HepG2 (cell line): ENCODE results near the gene CACNA2D3. TPM values are rescaled to one million over a fixed set of nuclear protein-coding genes. Genes with fewer than 3 reads are reported as not detected.

Source experiments
- ATAC-seq: fragments of 200-7000 bp; cut with Tn5 transposase; 3 replicates; pipeline ENCODE4 v1.9.1; 2020; ENCODE audit warnings: mild to moderate bottlenecking, moderate library complexity
- BruUV-seq: library from RNA; stranded (reverse); fragments of 400-500 nt; replicated peaks from 2 replicates; lab custom pipeline; 2021; lab: Mats Ljungman, UMichigan
- CTCF ChIA-PET: fragments of 300-600 bp; formaldehyde crosslinking; extraction: SDS; loops from one replicate; lab custom pipeline; 2021; ENCODE audit warnings: low total read pairs, inconsistent platforms, low intra/inter-chr PET ratio; lab: Yijun Ruan, JAX
- POLR2A ChIA-PET: fragments of 350-600 bp; sonication (Branson Sonifier 250); formaldehyde crosslinking; loops from one replicate; lab custom pipeline; 2020; ENCODE audit warnings: antibody characterized with exemption, inconsistent platforms; lab: Yijun Ruan, JAX
- DNase-seq: peaks from one replicate; pipeline ENCODE4 v3.0.0-alpha.2; 2015; ENCODE audit warnings: low spot score
- FAIRE-seq: peaks from 3 replicates; lab custom pipeline; 2011; peaks lifted over from hg19 to GRCh38; lab: Jason Lieb, UNC
- H2AFZ ChIP-seq: one replicate; pipeline ENCODE4 v1.6.1; 2011; ENCODE audit warnings: low read length, inconsistent platforms
- H3K27ac ChIP-seq: fragments of 300-600 bp; 3 replicates; pipeline ENCODE4 v1.8.0; 2011; ENCODE audit warnings: mixed run types, mild to moderate bottlenecking, mixed read lengths, low read length, inconsistent platforms; ENCODE audit not compliant: insufficient read depth; ENCODE audit errors: extremely low read length
- H3K27me3 ChIP-seq, 2 experiments: fragments of 200-600 bp in 1 of 2; 2 replicates in 1 of 2; 3 replicates in 1 of 2; pipeline versions ENCODE4 v1.6.0 to v1.8.0; 2011; ENCODE audit warnings: low read length in 2 of 2, mild to moderate bottlenecking in 2 of 2, moderate library complexity in 2 of 2, inconsistent platforms in 1 of 2; ENCODE audit not compliant: insufficient read depth in 2 of 2, control insufficient read depth in 1 of 2
- H3K36me3 ChIP-seq, 2 experiments: fragments of 200-600 bp in 1 of 2; replicated peaks in 1 of 2; 2 replicates in 1 of 2; 3 replicates in 1 of 2; pipeline versions ENCODE4 v1.5.1 to v1.8.0; 2011; ENCODE audit warnings: low read length in 2 of 2, inconsistent platforms in 1 of 2; ENCODE audit not compliant: insufficient read depth in 2 of 2, control insufficient read depth in 1 of 2
- H3K4me1 ChIP-seq: 2 replicates; pipeline ENCODE4 v1.5.1; 2012; ENCODE audit warnings: low read length, inconsistent platforms; ENCODE audit not compliant: insufficient read depth
- H3K4me2 ChIP-seq: 2 replicates; pipeline ENCODE4 v1.6.0; 2011; ENCODE audit warnings: low read depth, low read length, inconsistent platforms
- H3K4me3 ChIP-seq, 3 experiments: fragments of 200-600 bp in 1 of 3; sonication (generic), shearing (Covaris generic) in 1 of 3; replicated peaks in 1 of 3; 2 replicates each; pipeline ENCODE4 v1.5.1; 2011 to 2016; ENCODE audit warnings: low read length in 3 of 3, inconsistent platforms in 2 of 3, low read depth in 2 of 3, mild to moderate bottlenecking in 2 of 3, control low read depth in 1 of 3, mixed read lengths in 1 of 3; ENCODE audit not compliant: insufficient read depth in 1 of 3
- H3K79me2 ChIP-seq: one replicate; pipeline ENCODE4 v1.6.1; 2011; ENCODE audit warnings: low read length, inconsistent platforms; ENCODE audit not compliant: insufficient read depth
- H3K9ac ChIP-seq: 2 replicates; pipeline ENCODE4 v1.6.0; 2011; ENCODE audit warnings: mild to moderate bottlenecking, low read depth, low read length, inconsistent platforms; ENCODE audit not compliant: insufficient read depth
- H3K9me3 ChIP-seq: 2 replicates; pipeline ENCODE4 v1.5.1; 2012; ENCODE audit warnings: mild to moderate bottlenecking, low read length
- H4K20me1 ChIP-seq: 2 replicates; pipeline ENCODE4 v1.6.0; 2011; ENCODE audit warnings: inconsistent platforms, mild to moderate bottlenecking, low read length, moderate library complexity; ENCODE audit not compliant: insufficient read depth
- ATRX ChIP-seq: sonication (generic); formaldehyde crosslinking; IDR thresholded peaks from 2 replicates; pipeline ENCODE4 v1.4.0; 2020; ENCODE audit warnings: missing genetic modification reagents, borderline replicate concordance
- ETV5 ChIP-seq: IDR thresholded peaks from 2 replicates; pipeline ENCODE4 v1.6.1; 2018; ENCODE audit warnings: missing biosample characterization, missing genetic modification reagents, inconsistent platforms, borderline replicate concordance
- FOXJ3 ChIP-seq: sonication (generic); formaldehyde crosslinking; IDR thresholded peaks from 2 replicates; pipeline ENCODE4 v1.4.0; 2020; ENCODE audit warnings: missing genetic modification reagents, mild to moderate bottlenecking, borderline replicate concordance
- FOXO1 ChIP-seq: sonication (generic); formaldehyde crosslinking; IDR thresholded peaks from 2 replicates; pipeline ENCODE4 v1.4.0; 2020; ENCODE audit warnings: missing genetic modification reagents
- LCORL ChIP-seq, 2 experiments: fragments of 450-650 bp in 1 of 2; sonication (generic) in 1 of 2; formaldehyde crosslinking in 1 of 2; IDR thresholded peaks; 2 replicates each; pipeline versions ENCODE4 v1.5.0 to v1.6.1; 2017 to 2020; ENCODE audit warnings: antibody characterized with exemption in 1 of 2, missing genetic modification reagents in 1 of 2
- PCBP2 ChIP-seq: fragments of 200-400 bp; formaldehyde crosslinking; optimal IDR thresholded peaks from 2 replicates; pipeline ENCODE3; 2018; ENCODE audit warnings: low read length, low read depth; ENCODE audit not compliant: poor library complexity, severe bottlenecking
- SALL1 ChIP-seq: sonication (generic); formaldehyde crosslinking; IDR thresholded peaks from 2 replicates; pipeline ENCODE4 v1.8.0; 2022; ENCODE audit warnings: mild to moderate bottlenecking, missing genetic modification reagents
- SATB2 ChIP-seq: sonication (generic); formaldehyde crosslinking; IDR thresholded peaks from 2 replicates; pipeline ENCODE4 v1.5.0; 2020; ENCODE audit warnings: missing genetic modification reagents
- SMAD9 ChIP-seq: sonication (generic); formaldehyde crosslinking; IDR thresholded peaks from 2 replicates; pipeline ENCODE4 v1.5.1; 2020; ENCODE audit warnings: mild to moderate bottlenecking, missing genetic modification reagents
- SUZ12 ChIP-seq: fragments of 150-350 bp; IDR thresholded peaks from 2 replicates; pipeline ENCODE4 v1.6.1; 2014; ENCODE audit warnings: low read depth, low read length
- U2AF2 ChIP-seq: fragments of 200-400 bp; formaldehyde crosslinking; IDR thresholded peaks from 2 replicates; pipeline ENCODE4 v1.6.1; 2017; ENCODE audit warnings: low read depth, mild to moderate bottlenecking, low read length
- ZBTB3 ChIP-seq: sonication (generic); formaldehyde crosslinking; IDR thresholded peaks from 2 replicates; pipeline ENCODE4 v1.4.0; 2020; ENCODE audit warnings: low read depth, mild to moderate bottlenecking, moderate library complexity, missing genetic modification reagents, borderline replicate concordance
- ZNF143 ChIP-seq: sonication (generic); formaldehyde crosslinking; IDR thresholded peaks from 2 replicates; pipeline ENCODE4 v1.4.0; 2020; ENCODE audit warnings: missing genetic modification reagents
- ZNF234 ChIP-seq: sonication (generic); formaldehyde crosslinking; conservative IDR thresholded peaks from 2 replicates; pipeline ENCODE4 v1.5.1; 2020; ENCODE audit warnings: mild to moderate bottlenecking, missing genetic modification reagents
- ZNF350 ChIP-seq: sonication (generic); formaldehyde crosslinking; IDR thresholded peaks from 2 replicates; pipeline ENCODE4 v1.4.0; 2020; ENCODE audit warnings: mild to moderate bottlenecking, low read depth, missing genetic modification reagents, borderline replicate concordance
- ZNF558 ChIP-seq: sonication (generic); formaldehyde crosslinking; IDR thresholded peaks from 2 replicates; pipeline ENCODE4 v1.9.0; 2022; ENCODE audit warnings: mild to moderate bottlenecking, missing genetic modification reagents, borderline replicate concordance
- ZNF564 ChIP-seq: sonication (generic); formaldehyde crosslinking; IDR thresholded peaks from 2 replicates; pipeline ENCODE4 v1.8.1; 2023; ENCODE audit warnings: mild to moderate bottlenecking, missing genetic modification reagents
- ZNF569 ChIP-seq: sonication (generic); formaldehyde crosslinking; IDR thresholded peaks from 2 replicates; pipeline ENCODE4 v1.5.0; 2020; ENCODE audit warnings: mild to moderate bottlenecking, missing genetic modification reagents, moderate library complexity, borderline replicate concordance
- WGBS: methylation state at CpG from one replicate; pipeline ENCODE4 v1.1.6; 2017; ENCODE audit warnings: low lambda C conversion rate; 5-methylcytosine and 5-hydroxymethylcytosine counted together
- in situ Hi-C: cut with HindIII; loops from 2 replicates; pipeline ENCODE4 v1.10.0; 2017; ENCODE audit warnings: low pct_unique_long_range_greater_than_20kb; ENCODE audit not compliant: extremely low pct_ligation_motif_present
- intact Hi-C: fragments of 100-400 bp; cut with micrococcal nuclease; formaldehyde crosslinking; loops from one replicate; pipeline ENCODE4 v1.10.0; 2022; ENCODE audit not compliant: unreplicated experiment
- polyA plus RNA-seq, 8 experiments: library from polyadenylated mRNA; depleted of rRNA in 3 of 8; stranded (reverse) in 7 of 8; unstranded in 1 of 8; fragments of >200 nt; fragmentation: Illumina TruSeq in 4 of 8; extraction: Trizol in 4 of 8; gene quantifications; 2 replicates each; pipeline versions ENCODE4 v1.2.1 to v1.2.3, GENCODE V29; 2011 to 2016; ENCODE audit warnings: low read depth in 4 of 8, missing spikeins in 1 of 8, mixed read lengths in 1 of 8; ENCODE audit not compliant: insufficient read depth in 1 of 8
- total RNA-seq, 5 experiments: library from RNA; depleted of rRNA; stranded (reverse); fragments of >200 nt; fragmentation: Illumina TruSeq; extraction: Trizol; gene quantifications; 2 replicates each; pipeline ENCODE4 v1.2.3, GENCODE V29; 2016; ENCODE audit warnings: low read depth in 1 of 5

Gene CACNA2D3
- total and polyA plus RNA-seq, 2 of the 13 experiments (the other 11 are each of a cell fraction or from before 2014, with no cell fraction given) = not detected

DNA sequence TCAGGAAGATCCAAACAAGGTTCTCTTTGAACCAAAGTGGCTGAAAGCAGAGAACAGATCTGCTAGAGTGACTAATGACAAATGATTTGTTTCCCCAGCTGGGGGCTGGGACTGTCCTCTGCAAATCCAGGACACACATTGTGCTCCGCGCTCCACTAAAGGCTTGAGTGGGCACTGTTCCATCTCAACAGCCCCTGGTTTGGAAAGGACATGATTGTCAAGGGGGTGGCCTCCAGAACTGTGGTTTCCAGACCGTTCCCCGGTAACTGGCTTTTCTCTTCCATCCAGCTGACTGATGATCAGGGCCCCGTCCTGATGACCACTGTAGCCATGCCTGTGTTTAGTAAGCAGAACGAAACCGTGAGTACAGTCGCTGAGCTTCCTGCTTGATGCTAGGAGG is 714.5 kb downstream of the CACNA2D3 start:
- no peaks in the 10 kb centered on the region for H3K36me3 ChIP-seq
- no peaks in the 10 kb centered on the region for H3K27me3 ChIP-seq
- H3K79me2 ChIP-seq = no peaks in the 10 kb centered on the region
- intact Hi-C loops = no loop called here
- CTCF ChIA-PET = no interaction called here
- no peak overlapping the region for H3K4me3 ChIP-seq
- POLR2A ChIA-PET = no interaction called here
- peaks cover 1% of the 10 kb centered on the region; the same call in 1 of the 2 replicates for H3K4me1 ChIP-seq
- WGBS = 25% methylated on average over 5 of the region's 8 CpGs
- H3K9ac ChIP-seq = no peak overlapping the region
- no peak overlapping the region for H3K27ac ChIP-seq
- no peak for TF ChIP-seq SUZ12
- TF ChIP-seq ZNF558 (CRISPR knock-in tag) = no peak
- no peak for TF ChIP-seq PCBP2
- no peak for TF ChIP-seq ZNF564 (CRISPR knock-in tag)
- no peak for TF ChIP-seq SMAD9 (CRISPR knock-in tag)
- TF ChIP-seq SATB2 = no peak
- no peak for TF ChIP-seq ZNF569 (CRISPR knock-in tag)
- no peak for TF ChIP-seq ZNF350
- no peak for TF ChIP-seq FOXO1 (CRISPR knock-in tag)
- TF ChIP-seq ZBTB3 (CRISPR knock-in tag) = no peak
- no peak for TF ChIP-seq FOXJ3
- no peaks in the 10 kb centered on the region for H3K9me3 ChIP-seq
- H4K20me1 ChIP-seq = no peaks in the 10 kb centered on the region
- no peak overlapping the region for H3K4me2 ChIP-seq
- ATAC-seq (no peak), DNase-seq (no peak), FAIRE-seq (no peak)
- BruUV-seq = no TSS peak
- no peak overlapping the region for H2AFZ ChIP-seq
- in situ Hi-C loops = no loop called here

DNA sequence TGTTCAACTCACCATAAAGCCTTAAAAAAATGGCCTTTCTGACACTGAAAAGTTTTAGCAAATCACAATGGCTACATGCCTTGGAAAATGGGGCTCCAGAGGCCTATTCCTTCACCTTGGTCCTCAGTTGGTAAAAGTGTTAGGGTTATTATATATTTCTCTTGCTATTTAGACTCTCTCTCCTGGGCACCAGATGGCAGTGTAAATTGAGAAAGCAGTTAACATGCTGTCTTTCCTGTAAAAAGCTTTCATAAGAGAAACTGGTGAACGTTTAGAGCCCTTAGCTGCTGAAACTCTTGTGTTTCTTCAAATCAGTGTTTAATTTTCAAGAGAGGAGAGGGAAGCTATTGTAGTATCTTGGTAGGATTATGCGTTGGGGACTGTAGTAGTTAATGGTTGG is 715.6 kb downstream of the CACNA2D3 start:
- Histone ChIP-seq H3K36me3 (no peaks in the 10 kb centered on the region), H3K27me3 (no peaks in the 10 kb centered on the region), H3K79me2 (no peaks in the 10 kb centered on the region), H3K9me3 (no peaks in the 10 kb centered on the region), H3K4me1 (peaks cover 5% of the 10 kb centered on the region; the same call in 1 of the 2 replicates), H3K27ac (no peak overlapping the region)
- intact Hi-C loops = no loop called here
- WGBS = 2% methylated on average over 2 of the region's 2 CpGs
- no peak for DNase-seq
- POLR2A ChIA-PET = no interaction called here
- TF ChIP-seq ZNF143 (CRISPR knock-in tag) (no peak), SALL1 (CRISPR knock-in tag) (no peak), LCORL (IDR thresholded peaks at IDR 0.05) (no peak), LCORL (CRISPR knock-in tag; IDR thresholded peaks at IDR 0.05) (no peak), ZNF234 (CRISPR knock-in tag) (no peak), U2AF2 (no peak), ATRX (CRISPR knock-in tag) (no peak), ETV5 (no peak)
- TF ChIP-seq, all 625 proteins: peak for 0
- no peaks in the 10 kb centered on the region for H4K20me1 ChIP-seq
- H2AFZ ChIP-seq = no peak overlapping the region
- H3K9ac ChIP-seq = no peak overlapping the region
- no peak overlapping the region for H3K4me2 ChIP-seq
- H3K4me3 ChIP-seq = no peak overlapping the region
- no peak for ATAC-seq
- in situ Hi-C loops = no loop called here
- FAIRE-seq = no peak
- CTCF ChIA-PET = no interaction called here
- BruUV-seq = no TSS peak
